Measurements from ENCODE around the gene ASIC4.

ASIC4 gene

DNA sequence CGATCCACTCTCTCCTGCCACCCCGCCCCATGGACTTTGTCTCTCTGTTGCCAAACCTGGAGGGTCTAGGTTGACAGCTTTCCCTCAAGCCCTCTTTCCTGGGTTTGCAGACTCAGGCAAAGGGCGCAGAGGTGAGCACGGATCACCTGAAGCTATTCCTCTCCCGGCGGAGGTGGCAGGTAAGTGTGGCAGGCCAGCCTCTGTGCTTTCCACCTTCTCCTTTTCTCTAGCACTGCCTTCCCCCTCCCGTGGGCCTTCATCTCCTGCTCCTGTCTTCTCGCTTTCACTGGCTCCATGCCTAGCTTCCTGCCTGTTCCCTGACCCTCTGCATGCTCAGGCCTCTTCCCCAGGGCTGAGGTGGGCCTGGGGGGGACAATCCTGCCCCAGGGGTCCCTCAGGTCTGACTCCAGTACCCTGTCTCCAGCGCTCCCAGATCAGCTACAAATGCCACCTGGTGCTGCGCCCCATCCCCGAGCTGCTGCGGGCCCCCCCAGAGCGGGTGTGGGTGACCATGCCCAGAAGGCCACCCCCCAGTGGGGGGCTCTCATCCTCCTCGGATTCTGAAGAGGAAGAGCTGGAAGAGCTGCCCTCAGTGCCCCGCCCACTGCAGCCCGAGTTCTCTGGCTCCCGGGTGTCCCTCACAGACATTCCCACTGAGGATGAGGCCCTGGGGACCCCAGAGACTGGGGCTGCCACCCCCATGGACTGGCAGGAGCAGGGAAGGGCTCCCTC, 31.4 kb upstream of the ASIC4 start:
- DNase-seq, result no peak

- no peak for DNase-seq
Measured at GRCh38 chr2:219483451-219484342, 30.6 kb upstream of the ASIC4 start.

GRCh38 chr2:219484343-219485200, 29.7 kb upstream of the ASIC4 start:
- peak; percentile 26 for DNase-seq

DNA sequence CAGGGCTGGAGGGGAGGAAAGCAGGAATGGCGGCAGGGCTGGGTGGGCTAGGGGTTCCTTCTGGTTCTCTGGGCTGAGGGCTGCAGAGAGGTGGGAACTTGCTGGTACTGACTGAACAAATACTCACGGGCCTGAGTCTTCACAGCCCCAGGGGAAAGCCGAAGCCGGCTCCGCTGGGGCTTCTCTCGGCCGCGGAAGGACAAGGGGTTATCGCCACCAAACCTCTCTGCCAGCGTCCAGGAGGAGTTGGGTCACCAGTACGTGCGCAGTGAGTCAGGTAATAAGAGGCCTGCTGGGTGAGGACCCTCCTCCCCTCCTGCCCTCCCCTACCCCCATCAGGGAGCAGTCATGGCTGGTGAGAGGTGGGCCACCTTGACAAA, 29.1 kb upstream of the ASIC4 start:
- no peak for DNase-seq

DNA sequence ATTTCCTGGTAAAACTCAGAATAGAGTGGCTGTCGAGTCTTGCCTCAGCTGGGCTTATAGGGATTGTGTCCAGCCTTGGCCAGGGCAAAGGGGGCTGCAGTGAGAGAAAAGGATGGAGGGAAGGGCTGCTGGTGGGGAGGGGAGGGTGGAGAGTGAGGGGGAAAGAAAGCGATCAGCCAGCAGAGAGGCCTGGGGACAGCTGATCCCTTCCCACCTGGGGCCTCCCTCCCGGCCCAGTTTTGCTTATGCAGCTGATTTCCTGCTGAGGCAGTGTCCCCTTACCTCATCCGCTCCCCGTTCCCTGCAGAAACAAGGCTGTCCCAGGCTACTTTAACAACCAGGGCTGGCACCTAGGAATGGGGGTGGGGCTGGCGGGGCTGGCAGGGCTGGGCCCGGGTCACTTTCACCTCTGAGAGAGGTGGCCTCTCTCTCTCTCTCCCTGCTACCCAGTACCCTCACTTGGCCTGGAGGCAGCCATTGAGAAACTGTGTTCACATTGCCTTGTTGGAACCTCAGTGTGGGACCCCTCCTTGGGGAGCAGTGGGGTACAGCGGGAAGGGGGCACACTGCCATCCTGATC, 27.8 kb upstream of the ASIC4 start:
- no peak for DNase-seq

DNA sequence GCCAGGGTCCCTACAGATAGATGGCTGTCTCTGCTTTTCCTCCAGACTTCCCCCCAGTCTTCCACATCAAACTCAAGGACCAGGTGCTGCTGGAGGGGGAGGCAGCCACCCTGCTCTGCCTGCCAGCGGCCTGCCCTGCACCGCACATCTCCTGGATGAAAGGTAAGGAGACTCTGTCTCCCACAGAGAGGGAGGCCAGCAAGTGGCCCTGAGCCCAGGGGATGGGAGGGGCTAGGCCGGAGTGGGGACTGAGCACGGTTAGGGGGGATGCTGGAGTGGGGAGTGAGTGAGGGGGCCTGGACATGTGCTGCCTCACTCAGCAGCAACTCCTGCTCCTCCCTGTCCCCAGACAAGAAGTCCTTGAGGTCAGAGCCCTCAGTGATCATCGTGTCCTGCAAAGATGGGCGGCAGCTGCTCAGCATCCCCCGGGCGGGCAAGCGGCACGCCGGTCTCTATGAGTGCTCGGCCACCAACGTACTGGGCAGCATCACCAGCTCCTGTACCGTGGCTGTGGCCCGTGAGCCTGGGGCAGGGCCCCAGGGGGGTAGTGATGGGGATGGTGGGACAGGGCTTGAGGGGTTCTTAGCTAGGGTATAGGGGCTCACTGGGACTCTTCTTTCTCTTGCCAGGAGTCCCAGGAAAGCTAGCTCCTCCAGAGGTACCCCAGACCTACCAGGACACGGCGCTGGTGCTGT, 26.0 kb upstream of the ASIC4 start:
- DNase-seq, result no peak

- DNase-seq, result no peak
Measured at GRCh38 chr2:219488844-219489194, 25.5 kb upstream of the ASIC4 start.

- DNase-seq, result no peak
Measured at GRCh38 chr2:219489315-219489714, 25.0 kb upstream of the ASIC4 start.

- DNase-seq, result no peak
Measured at GRCh38 chr2:219490186-219490585, 24.1 kb upstream of the ASIC4 start.

GRCh38 chr2:219490600-219491130, 23.6 kb upstream of the ASIC4 start:
- DNase-seq, result no peak

DNA sequence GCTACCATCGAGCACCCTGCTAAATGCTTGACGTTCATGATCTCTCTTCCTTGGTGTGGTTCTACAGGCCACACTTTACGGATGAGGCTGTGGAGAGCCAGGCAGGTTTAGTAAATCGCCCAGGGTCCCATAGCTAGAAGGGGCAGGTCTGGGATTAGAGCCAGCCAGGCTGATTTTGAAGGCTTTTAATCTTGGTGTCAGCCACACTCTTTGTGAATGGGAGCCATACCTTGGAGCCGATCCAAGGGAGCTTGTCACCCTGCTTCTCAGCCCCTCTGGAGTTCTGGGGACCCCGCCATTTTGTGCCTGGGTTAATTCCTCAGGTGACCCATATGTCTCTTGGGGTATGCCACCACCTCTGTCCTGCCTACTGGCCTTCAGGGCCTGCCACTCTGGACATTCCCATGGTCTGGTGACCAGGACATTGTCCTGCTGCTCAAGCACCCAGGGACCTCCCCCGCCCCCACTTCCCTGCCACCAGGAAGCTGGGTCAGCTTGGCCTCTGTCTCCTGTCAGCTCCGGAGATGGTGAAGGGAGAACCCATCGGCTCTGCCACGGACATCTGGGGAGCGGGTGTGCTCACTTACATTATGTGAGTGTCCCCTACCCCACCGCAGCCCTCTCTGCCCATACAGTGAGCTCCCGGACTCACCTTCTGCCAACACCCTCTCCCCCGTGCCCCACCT, 22.9 kb upstream of the ASIC4 start:
- no peak for DNase-seq

DNA sequence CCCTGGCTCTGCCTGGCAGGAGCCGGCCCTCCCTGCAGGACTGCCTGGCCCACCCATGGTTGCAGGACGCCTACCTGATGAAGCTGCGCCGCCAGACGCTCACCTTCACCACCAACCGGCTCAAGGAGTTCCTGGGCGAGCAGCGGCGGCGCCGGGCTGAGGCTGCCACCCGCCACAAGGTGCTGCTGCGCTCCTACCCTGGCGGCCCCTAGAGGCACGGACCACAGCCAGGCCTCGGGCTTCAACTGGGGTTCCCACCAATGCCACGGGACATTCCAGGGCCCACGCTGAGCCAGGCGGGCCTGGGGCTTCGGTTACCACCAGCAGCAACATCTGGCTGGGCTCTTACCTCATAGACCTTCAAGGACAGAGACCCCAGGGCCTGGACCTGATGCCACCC, 21.7 kb upstream of the ASIC4 start:
- DNase-seq, result no peak

DNA sequence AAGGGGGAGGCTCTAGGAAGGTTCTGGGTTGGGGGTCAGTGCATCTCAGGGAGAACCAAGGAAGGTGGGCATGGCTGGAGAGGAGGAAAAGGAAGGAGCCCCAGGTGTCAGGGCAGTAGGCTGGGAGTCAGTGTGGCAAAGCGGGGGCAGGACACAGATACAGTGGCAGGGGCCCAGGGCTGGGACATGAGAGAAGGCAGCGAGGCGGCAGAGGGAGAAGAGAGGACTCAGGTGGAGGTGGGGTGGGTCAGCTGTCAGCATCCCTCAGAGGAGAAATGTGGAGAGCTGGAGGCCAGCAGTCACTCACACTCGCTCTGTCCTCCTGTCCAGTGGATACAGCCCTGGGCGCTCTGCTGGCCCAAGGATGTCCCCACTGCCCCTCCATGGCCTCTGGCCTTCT, 21.2 kb upstream of the ASIC4 start:
- DNase-seq, result no peak

GRCh38 chr2:219494952-219495530, 19.2 kb upstream of the ASIC4 start:
- no peak for DNase-seq

- DNase-seq, result peak; percentile 77
Measured at GRCh38 chr2:219495531-219496122, 18.7 kb upstream of the ASIC4 start.

- no peak for DNase-seq
Measured at GRCh38 chr2:219496247-219496824, 17.9 kb upstream of the ASIC4 start.

DNA sequence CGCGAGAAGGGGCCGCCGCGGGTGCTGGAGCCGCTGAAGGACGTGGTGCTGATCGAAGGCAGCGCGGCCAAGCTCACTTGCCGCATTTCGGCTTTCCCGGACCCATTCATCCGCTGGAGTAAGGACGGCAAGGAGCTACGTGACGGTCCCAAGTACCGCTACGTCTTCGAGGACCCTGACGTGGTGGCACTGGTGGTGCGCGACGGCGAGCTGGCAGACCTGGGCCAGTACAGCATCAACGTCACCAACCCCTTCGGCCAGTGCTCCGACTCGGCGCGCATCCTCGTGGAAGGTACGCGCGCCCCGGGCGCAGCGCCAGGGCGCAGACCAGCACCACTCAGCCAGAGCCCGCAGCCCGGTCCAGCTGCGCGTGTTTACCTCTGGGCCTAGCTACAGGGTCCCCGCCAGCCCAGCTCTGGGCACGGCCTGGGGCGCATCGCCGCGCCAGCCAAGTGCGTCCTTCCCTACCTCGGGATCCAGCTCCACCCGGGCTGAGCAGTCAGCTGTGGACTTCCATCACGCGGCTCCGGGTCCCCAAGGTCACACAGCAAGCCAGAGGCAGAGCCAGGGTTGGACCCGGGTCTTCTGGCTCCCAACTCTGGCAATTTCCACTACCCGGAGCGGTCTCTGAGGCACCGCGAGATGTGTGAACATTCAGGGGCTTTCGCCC, 17.3 kb upstream of the ASIC4 start:
- peak; percentile 28 for DNase-seq

GRCh38 chr2:219497495-219498279, 16.6 kb upstream of the ASIC4 start:
- DNase-seq, result peak; percentile 56

All from stimulated activated CD4-positive, alpha-beta T cell treated with anti-CD3 and anti-CD28 coated beads, Interleukin-15, amount 100 ng/mL, for 24 hours (primary cell).